Stimulated activated CD4-positive, alpha-beta T cell treated with anti-CD3 and anti-CD28 coated beads, Interleukin-1b, Interleukin-23, amount 100 ng/mL, for 4 hours (primary cell): ENCODE measurements around the gene FBXW11.
"Not testable (repeated sequence)": the region's sequence is repeated elsewhere in the genome, so short reads cannot be mapped to it uniquely, and the experiment has no call there.

Experiments
- DNase-seq, 2 donors: peaks; one replicate each; pipeline ENCODE4 v3.0.0-alpha.2; 2020; ENCODE audit warnings: low read depth in 2 of 2

Gene FBXW11

DNA sequence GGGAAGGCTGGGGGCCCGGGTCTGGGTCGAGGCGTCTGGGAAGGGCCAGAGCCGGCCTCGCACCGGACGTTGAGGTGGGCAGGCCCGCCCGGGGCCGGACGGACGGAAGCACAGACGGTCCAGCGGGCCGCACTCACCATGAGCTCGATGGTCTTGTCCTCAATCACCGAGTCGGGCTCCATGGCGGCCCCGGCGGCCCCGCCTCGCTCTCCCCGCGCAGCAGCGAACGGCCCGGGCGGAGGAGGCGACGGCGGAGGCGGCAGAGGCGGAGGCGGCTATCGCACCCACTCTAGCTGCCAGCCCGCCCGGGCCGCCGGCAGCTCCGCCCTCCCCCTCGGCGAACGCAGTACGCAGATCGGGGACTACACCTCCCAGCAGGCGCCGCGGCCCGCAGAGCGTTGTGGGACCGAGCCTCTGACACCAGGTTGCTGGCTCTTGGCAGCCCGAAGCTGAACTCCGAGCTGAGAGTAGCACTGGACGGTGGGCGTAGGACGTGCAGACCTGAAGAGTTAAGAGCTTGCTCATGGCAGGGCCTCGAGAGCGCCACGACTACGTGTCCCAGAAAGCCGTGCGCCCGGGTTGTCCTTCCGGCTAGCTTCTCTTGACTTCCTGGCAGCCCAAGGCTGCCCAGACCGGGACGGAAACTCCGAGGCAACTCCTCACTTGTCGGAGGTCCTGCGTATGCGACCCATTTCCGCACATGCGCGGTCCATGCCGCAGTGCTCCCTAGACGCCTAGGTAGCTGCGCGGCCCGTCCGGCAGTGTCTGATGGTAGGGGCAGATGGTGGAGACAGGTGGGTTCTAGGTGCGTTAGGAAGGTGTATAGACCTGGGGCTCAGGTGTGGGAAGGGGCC lies at the start of gene FBXW11:
FBXW11 (minus strand) TSS at position 318 of the 854 bp plus-strand sequence; CDS start at position 182, 136 bp downstream.
- DNase-seq, result peak; percentile 85 to 92

DNA sequence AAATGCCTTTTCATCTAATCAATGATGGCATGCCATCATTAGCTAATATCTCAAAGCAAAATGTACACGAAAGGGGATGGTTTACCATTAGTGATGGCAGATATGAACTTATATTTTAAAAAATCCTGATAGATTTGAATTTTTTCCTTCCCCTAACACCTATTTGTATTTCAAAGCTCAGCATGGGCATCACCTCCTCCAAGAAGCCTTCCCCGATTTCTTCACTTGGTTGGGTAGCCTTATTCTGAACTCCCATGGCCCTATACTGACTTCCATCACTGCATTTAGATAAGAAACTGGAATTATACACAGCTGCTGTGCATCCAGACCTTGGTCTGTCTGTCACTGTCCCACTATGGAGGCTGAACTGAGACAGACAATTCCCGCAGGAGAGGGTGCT lies 49.6 kb upstream of the FBXW11 start:
- no peak for DNase-seq

DNA sequence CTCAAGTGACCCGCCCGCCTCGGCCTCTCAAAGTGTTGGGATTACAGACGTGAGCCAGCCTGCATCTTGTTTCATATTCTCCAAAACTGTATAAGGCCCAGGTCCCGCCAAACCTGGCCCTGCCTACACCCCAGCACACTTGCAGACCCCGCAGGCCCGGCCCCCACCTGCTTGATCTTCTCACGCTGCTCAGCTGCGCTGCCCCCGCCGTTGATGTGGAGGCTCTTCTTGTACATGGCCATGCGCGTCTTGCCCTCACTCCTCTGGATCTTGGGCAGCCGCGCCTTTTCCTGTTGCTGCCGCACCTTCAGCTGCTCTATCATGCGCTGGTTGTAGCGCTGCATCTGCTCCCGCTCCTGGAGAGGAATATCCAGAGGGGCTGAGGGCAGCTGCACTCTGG lies 49.0 kb upstream of the FBXW11 start:
- DNase-seq, result no peak

DNA sequence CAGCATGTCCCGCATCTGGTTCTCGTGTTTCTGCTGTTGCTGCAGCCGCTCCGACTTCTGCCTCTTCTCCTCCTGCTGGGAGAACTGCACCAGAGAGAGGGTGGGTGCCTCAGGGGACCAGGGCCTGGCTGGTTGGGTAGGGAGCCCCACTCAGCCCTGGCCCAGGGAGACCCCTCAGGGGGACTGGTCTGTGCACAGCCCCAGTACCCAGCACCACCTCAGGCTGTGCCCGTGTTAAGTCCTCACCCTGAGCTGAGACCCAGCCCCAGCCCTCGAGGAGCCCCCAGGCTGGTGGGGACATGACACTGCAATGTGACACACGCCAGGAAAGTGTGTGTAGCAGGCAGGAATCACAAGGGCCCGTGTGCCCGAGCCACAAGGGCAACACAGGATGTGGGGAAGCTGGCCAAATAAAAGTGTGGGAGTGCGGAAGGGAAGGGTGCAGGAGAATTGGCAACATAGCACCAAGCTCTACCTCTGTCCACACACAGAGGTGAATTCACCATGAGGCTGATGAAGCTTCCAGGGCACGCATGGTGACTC lies 48.2 kb upstream of the FBXW11 start:
- no peak for DNase-seq

DNA sequence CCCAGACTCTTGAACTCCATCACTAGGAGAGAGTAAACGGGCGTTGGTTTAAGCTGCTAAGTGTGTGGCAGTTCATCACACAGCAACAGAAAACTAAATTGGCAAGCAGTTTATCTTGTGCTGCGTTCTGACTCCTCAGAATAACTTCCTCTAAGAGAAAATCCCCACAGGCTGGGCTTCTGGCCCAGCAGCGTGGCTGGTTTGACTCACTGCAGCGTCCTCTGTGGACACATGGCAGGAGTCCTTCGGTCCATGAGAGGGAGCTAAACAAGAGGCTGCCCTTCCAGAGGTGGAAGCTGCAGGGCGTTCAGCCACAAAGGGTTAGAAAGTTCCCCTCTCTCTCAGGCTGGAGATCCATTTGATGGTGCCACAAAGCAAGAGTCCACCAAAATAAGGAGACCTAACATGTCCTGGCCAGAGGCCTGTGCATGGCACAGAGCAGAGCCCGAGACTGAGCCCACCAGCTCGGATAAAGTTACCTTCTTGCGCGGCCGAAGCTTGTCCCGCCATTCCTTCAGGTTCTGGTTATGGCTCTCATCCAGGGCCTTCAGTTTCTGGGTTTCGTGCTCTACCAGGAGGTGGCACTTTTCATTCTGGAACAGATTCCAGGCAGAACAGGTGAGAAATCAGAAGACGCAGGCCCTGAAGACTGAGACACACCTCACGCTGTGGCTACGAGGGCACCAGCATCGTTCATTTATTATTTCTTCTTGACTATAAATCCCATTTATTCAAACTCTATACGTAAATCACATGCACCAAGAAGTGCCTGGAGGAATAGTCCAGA lies 46.2 kb upstream of the FBXW11 start:
- no peak for DNase-seq

DNA sequence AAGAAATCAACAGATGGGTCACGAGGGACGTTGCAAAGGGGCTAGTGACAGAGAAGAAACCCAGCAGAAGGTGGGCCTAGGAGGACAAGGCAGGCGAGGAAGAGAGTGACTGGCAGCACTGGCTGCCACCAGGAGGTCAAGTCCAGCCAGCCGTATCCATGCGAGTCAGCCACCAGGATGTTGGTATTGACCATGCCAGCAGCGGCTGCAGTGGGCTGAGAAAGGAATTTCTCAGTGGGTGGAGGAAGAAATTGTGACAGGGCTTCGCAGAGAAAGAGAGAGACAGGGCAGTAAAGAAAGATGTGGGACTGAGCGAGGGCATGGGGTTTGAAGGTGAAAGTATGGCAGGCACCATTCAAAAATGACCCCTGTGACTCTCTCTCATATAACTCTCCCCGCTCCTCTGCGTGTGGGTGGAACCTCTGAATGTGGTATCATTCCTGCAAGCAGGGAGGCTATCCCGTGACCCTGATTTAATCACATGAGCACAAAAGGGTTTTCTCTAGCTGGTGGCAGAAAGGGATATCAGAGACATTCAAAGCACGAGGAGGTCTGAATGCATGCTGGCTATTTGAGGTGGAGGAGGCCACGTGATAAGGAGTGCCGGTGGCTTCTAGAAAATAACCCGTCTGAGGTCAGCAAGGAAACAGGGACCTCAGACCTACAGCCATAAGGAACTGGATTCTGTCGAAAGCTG lies 45.4 kb upstream of the FBXW11 start:
- no peak for DNase-seq

DNA sequence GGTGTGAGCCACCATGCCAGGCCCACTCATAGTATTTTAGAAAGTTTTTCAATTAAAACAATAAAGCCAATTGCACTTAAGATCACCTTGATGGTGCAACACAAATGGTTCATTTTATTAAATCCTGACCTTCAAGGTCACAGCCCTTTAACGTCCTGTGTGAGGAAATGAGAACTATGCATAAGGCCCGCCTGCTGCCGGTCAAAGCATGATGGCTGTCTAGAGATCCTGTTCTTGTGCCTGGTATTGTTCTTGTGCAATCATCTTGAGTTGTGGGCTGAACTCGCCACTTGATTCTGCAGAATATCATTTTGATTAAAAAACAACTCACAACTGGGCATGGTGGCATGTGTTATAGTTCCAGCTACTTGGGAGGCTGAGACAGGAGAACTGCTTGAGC lies 43.6 kb upstream of the FBXW11 start:
- no peak for DNase-seq

DNA sequence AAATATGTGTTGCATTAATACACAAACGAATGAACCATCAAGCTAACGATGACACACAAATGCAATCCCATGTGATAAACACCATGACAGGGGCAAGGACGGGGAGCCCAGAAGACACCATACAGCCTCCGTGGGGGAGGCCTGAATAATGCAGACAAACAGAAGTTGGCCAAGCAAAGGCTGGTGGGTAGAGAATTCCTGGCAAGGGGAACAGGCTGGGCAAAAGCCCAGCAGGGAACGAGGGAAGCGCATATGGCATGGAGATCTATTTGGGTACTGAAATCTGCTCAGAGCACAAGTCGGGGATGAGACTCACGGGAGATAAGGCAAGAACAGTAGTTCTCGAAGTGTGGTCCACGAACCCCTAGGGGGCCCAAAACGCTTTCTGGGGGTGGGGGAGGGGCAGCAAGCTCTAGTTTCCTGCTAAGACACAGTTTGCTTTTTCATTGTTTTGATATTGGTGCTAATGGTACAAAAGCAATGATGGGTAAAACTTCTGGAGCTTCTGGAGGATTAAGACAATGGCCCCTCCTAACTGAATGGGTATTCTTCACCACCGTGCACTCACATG lies 42.9 kb upstream of the FBXW11 start:
- no peak for DNase-seq

DNA sequence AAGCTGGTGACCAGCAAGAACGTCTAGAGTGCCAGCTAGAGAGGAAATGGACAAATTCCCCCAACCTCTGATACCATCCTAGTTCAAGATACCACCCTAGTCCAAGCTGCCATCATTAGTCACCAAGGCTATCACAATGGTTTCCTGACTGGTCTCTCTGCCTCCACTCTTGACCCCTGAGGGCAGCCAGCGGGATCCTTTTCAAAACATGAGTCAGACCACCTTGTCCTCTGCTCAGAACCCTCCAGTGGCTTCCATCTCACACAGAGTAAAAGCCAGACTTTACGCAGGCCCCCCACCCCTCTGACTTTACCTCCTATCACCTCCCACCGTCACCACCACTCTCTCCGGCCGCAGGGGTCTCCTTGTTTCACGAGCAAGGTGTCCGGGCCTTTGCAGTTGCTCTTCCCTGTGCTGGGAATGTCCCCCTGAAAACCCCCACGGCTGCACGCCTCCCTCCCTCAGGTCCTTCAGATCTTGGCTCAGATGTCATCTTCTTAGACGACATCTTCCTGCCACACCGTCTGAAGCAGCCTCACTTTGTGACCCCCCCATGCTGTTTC lies 42.2 kb upstream of the FBXW11 start:
- no peak for DNase-seq

DNA sequence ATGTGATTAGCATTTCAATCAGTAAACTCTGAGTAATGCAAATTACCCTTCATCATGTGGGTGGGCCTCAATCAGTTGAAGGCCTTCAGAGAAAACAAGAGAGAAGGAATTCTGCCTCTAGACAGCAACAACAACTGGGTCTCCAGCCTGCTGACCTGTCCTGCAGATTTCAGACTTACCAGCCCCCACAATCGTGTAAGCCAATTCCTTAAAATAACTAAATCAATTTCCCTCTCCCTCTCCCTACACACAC lies 41.7 kb upstream of the FBXW11 start:
- DNase-seq, result no peak

DNA sequence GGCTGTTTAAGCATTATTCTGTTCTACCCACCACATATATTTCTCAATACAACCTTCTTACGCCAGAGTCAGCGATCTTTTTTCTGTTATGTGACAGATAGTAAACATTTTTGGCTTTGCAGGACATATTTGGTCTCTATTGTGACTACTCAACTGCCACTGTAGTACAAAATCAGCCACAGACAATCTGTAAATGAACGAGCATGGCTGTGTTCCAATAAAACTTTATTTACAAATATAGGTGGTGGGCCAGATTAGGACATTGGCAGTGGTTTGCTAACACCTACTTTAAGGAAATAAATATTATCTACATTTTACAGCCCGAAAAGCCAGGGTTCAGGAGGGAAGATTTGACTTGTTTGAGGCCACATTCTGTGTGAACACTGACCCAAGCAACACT lies 40.2 kb upstream of the FBXW11 start:
- DNase-seq, result no peak

DNA sequence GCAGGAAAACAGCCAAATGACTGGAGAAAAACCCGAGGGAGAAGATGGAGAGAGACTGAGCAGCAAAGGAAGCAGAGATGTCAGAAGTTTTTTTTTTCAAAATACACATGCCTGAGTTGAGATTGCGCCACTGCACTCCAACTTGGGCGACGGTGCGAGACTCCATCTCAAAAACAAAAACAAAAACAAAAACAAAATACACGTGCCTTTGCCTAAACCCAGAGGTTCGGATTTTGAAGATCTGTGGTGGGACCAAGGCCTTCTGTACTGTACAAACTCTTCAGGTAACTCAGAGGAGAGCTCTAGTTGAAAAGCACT lies 38.8 kb upstream of the FBXW11 start:
- DNase-seq, result no peak

DNA sequence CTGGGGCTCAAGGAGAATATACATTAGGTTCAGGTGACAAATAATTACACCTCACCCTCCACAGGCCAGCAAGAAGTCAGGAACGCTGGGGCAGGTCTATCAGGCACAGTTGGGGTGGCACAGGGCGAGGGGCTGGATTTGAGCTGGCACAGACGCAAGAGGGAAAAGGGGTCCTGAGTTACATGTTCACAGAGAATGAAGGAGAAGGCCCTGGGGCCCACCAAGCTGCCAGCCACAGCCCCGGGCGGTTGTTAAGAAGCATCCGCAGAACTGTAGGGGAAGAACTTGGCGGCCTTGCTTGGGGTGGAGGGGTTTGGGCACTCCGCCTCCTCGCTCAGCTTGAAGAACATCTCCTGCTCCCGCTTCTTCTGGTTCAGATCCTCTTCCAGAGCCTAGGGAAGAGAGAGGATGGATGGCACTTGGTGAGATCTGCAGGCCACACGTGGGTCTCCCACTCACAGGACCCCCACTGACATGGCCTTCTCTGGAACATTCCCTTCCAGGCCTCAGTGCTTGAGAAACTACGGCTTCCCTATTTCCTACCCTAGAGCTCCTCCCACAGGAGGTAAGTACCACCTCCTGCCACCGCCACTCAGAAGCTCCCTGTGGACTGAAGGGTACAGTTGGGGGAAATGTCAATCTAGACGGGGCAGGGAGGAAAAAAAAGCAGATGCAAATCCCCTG lies 38.3 kb upstream of the FBXW11 start:
- DNase-seq, result no peak

DNA sequence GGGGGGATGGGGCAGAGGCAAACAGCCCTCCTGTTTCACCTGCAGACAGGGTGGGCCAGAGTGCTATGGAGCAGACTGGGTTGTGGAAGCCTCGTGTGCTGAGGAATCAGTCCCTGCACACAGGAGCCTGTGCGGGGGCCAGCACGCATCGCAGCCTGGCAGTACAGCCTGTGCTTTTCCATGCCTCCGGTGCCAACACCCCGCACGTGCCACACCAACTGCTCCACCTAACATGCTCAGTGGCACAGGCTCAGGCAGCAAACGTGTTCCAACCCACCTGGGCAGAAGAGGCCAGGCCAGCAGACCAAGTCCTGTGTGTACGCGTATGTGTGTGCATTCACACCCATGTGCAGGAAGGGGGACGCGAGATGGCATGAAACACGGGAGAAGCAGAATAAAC lies 37.4 kb upstream of the FBXW11 start:
- no peak for DNase-seq

DNA sequence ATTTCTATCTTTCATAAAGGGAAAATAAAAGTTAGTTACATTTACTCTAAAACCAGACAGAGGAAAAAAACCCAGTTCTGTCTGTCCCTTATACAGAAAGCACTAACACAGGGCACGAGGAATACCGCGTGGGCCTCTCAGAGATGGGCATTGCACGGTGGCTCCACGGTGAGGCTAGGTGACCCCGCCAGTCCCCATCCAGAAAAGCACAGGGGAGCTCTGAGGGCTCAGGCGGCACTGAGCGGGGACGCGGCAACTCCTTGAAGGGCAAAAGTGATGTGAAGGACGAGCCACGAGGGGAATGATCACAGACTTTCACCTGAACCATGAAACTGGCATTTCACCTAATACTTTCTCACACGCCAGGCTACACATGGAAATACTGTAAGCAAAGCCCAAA lies 35.7 kb upstream of the FBXW11 start:
- DNase-seq, result no peak

DNA sequence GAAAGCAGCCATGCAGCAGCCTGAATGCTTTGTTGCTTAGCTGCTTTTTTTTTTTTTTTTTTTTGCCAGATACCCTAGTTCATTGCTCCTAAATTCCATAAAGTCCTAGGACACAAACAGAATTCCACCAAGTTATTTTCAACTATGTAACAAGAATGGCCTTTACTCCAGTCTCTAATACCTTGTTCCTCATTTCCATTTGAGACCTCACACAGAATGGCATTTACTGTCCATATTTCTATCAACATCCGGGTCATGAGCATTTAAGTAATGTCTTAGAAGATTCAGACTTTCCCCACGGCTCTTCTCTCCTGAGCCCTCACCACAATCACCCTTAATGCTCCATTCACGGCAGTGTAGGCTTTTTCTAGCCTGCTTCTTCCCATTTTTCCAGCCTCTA lies 31.7 kb upstream of the FBXW11 start:
- DNase-seq, result no peak

DNA sequence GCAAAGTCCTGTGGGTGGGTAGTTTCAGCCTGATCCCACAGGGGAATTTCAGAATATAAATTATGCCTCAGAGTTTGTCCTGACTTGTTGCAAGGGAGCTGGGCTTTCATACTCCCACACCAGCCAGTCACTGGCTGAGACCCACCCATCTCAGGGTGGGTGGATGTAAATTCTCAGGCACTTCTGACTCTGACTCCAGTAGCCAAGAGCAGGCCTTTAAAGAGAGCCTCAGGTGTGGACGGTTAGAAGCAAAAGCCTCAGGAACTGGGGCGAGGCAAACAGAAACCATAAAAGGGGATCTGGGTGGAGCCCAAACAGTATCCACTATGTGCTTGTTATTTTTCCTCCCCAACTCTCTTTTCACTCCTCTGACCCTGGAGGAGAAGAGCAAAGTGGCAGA lies 28.6 kb upstream of the FBXW11 start:
- DNase-seq, result no peak

DNA sequence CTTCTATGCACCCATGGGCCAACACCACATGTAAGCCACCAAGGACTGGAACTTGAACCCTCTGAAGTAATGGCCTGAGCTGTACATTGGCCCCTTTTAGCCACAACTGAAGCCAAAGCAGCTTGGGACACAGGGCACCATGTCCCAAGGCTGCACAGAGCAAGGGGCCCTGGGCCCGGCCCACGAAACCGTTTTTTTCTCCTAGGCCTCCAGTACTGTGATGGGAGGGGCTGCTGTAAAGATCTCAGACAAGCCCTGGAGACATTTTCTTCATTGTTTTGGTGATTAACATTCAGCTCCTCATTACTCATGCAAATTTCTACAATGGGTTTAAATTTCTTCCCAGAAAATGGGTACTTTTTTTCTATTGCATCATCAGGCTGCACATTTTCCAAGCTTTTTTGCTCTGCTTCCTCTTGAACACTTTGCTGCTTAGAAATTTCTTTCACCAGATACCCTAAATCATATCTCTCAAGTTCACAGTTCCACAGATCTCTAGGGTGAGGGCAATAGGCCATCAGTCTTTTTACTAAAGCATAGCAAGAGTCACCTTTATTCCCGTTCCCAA lies 25.5 kb upstream of the FBXW11 start:
- no peak for DNase-seq

DNA sequence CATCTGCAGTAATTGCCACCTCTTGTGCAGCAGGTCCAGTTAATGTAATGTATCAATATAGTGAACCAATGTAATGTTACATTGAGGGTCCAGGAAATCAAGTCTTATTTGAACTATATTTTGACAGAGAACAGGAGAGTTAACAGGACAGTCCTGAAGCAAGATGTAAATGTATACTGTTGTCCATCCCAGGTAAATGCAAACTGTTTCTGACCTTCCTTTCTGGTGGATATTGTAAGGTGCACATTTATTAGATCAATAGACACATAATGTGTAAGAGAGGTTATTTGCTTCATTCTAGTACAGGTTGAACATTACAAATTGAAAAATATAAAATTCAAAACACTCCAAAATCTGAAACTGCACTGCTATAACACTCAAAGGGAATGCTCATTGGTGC lies 23.4 kb upstream of the FBXW11 start:
- no peak for DNase-seq

DNA sequence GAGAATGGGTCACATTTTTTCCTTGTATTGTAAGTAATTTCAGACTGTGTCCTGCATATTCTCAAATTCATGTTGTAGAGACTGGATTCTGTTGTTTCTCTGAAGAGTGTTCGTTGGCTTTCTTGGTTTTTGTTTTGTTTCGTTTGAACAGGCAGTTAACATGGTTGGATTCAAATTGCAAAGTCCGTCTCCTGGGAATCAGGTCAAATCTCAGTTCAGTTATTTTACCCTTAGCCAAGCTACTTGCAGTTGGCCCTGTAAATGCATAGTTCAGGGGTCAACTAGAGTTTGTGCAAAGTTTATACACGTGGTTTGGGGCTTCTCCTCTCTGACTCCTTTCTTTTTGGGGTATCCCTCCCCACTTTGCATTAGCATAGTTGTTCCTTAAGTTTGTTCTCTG lies 21.7 kb upstream of the FBXW11 start:
- no peak for DNase-seq

DNA sequence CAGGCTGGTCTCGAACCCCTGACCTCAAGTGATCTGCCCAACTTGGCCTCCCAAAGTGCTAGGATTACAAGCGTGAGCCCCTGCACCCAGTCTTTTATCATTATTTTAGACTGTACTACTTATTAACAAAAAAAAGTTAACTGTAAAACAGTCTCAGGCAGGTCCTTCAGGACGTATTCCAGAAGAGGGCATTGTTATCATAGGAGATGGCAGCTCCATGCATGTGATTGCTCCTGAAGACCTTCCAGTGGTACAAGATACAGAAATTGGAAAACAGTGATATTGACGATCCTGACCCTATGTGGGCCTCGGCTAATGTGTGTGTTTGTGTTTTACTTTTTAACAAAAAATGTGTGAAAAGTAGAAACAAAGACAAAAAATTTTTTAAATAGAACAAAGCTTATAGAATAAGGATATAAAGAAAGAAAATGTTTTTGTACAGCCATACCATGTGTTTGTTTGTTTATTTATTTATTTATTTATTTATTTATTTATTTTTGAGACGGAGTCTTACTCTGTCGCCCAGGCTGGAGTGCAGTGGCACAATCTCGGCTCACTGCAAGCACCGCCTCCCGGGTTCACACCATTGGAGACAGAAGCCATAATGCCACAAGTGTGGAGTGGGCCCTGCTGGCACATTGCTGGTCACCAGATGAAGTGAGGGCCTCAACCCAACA lies 13.8 kb upstream of the FBXW11 start:
- not testable (repeated sequence) for DNase-seq
